Spleen (tissue), 11 donors: Measurements from ENCODE around the gene HEG1. TPM values are rescaled to one million over a fixed set of nuclear protein-coding genes. Genes with fewer than 3 reads are reported as not detected.

Experiments used
- DNase-seq: peaks from one replicate; pipeline ENCODE4 v3.0.0-alpha.2; 2020
- H3K27ac ChIP-seq, 8 donors: fragments of 200-600 bp; sonication (generic) in 7 of 8; 1 replicate in 4 of 8; 2 replicates in 4 of 8; pipeline versions ENCODE4 v1.5.0 to v1.8.0; 2016 to 2021; ENCODE audit warnings: inconsistent platforms in 4 of 8, mild to moderate bottlenecking in 4 of 8, moderate library complexity in 1 of 8
- H3K27me3 ChIP-seq, 7 donors: fragments of 200-600 bp; sonication (generic) in 6 of 7; replicated peaks in 1 of 7; 1 replicate in 4 of 7; 2 replicates in 3 of 7; pipeline versions ENCODE4 v1.5.0 to v1.8.0; 2016 to 2021; ENCODE audit warnings: inconsistent platforms in 3 of 7, mild to moderate bottlenecking in 1 of 7
- H3K36me3 ChIP-seq, 6 donors: fragments of 200-600 bp; sonication (generic) in 5 of 6; 1 replicate in 4 of 6; 2 replicates in 2 of 6; pipeline versions ENCODE4 v1.5.0 to v1.8.0; 2016 to 2021; ENCODE audit warnings: inconsistent platforms in 2 of 6
- H3K4me1 ChIP-seq, 6 donors: fragments of 200-600 bp; sonication (generic) in 5 of 6; 1 replicate in 3 of 6; 2 replicates in 3 of 6; pipeline versions ENCODE4 v1.5.0 to v1.8.0; 2016 to 2021; ENCODE audit warnings: inconsistent platforms in 3 of 6
- H3K4me3 ChIP-seq, 8 donors: fragments of 200-600 bp; sonication (generic) in 7 of 8; 1 replicate in 4 of 8; 2 replicates in 4 of 8; pipeline versions ENCODE4 v1.5.0 to v1.8.0; 2016 to 2021; ENCODE audit warnings: inconsistent platforms in 4 of 8, mild to moderate bottlenecking in 4 of 8, moderate library complexity in 2 of 8
- H3K9me3 ChIP-seq, 8 donors: fragments of 200-600 bp; sonication (generic) in 7 of 8; 1 replicate in 4 of 8; 2 replicates in 4 of 8; pipeline versions ENCODE4 v1.5.0 to v1.8.0; 2016 to 2021; ENCODE audit warnings: inconsistent platforms in 4 of 8
- CTCF ChIP-seq, 11 experiments: fragments of 200-600 bp in 7 of 11; fragments of 450-650 bp in 4 of 11; sonication (generic) in 4 of 11; IDR thresholded peaks in 8 of 11; conservative IDR thresholded peaks in 3 of 11; 1 replicate in 7 of 11; 2 replicates in 4 of 11; pipeline versions ENCODE4 v1.4.0 to v1.8.0; 2016 to 2021; ENCODE audit warnings: antibody characterized with exemption in 11 of 11, inconsistent platforms in 4 of 11, mild to moderate bottlenecking in 1 of 11
- POLR2A ChIP-seq, 3 donors: fragments of 450-650 bp; IDR thresholded peaks; one replicate each; pipeline ENCODE4 v1.5.1; 2017; ENCODE audit warnings: antibody characterized with exemption in 3 of 3, mild to moderate bottlenecking in 1 of 3
- POLR2AphosphoS5 ChIP-seq, 3 donors: sonication (generic); formaldehyde crosslinking; IDR thresholded peaks; one replicate each; pipeline ENCODE4 v1.5.1; 2017; ENCODE audit warnings: antibody characterized with exemption in 3 of 3
- WGBS, 5 donors: extraction: QIAGEN DNeasy Blood & Tissue Kit in 3 of 5; methylation state at CpG; one replicate each; pipeline versions ENCODE4 v1.1.5 to v1.1.7; 2013 to 2018; 5-methylcytosine and 5-hydroxymethylcytosine counted together
- intact Hi-C: fragments of 100-400 bp; cut with DNase I; formaldehyde crosslinking; loops from one replicate; pipeline ENCODE4 v1.15.0; 2023; ENCODE audit warnings: low total_unique reads
- polyA plus RNA-seq, 3 donors: library from polyadenylated mRNA; stranded (reverse); fragments of 200-250 nt; gene quantifications; one replicate each; pipeline ENCODE4 v1.2.1, GENCODE V29; 2013
- total RNA-seq, 7 donors: library from RNA; depleted of rRNA in 3 of 7; stranded (reverse); fragments of >200 nt in 3 of 7; fragmentation: NEBNext Ultra II Directional in 4 of 7; extraction: Animal tissue kit (Norgen Biotek cat#: 25700) in 4 of 7; gene quantifications; one replicate each; pipeline versions ENCODE4 v1.1.0 to v1.2.1, GENCODE V29; 2016 to 2021
- donor health status: healthy with polysubstance abuse.
- donor health status: DM: no; HTN: no; CAD: no; lungs with moderate emphysema.
- donor health status: DM: no; HTN: no; CAD: no.
- donor health status: Bipolar disorder and iron deficiency.
- donor health status: healthy.
- donor health status: DM: no; HTN: no; CAD: no.
- donor health status: DM: yes; HTN: yes; CAD: no.

HEG1 gene
- total and polyA plus RNA-seq, 10 donors, result 3.1 to 87.9 (median 64.7) TPM

- H3K4me1 ChIP-seq, result peaks cover 3 to 39% (median 27%) of the 10 kb centered on the region in 6 donors
- no peak overlapping the region for H3K4me3 ChIP-seq
- DNase-seq, result no peak
- no peak for TF ChIP-seq POLR2AphosphoS5 (IDR thresholded peaks at IDR 0.05)
- no peak for TF ChIP-seq CTCF (IDR thresholded peaks at IDR 0.05 in 8 of 11, conservative IDR thresholded peaks at IDR 0.05 in 3 of 11)
- intact Hi-C loops, result loop anchor here (5.0 kb wide), 1 partner anchor 440 kb away; no protein-coding TSS in a partner anchor
- no peaks in the 10 kb centered on the region for H3K27me3 ChIP-seq
- no peaks in the 10 kb centered on the region for H3K9me3 ChIP-seq
- peaks cover 0 to 100% (median 66%) of the 10 kb centered on the region in 6 donors for H3K36me3 ChIP-seq
- H3K27ac ChIP-seq, result peak overlapping the region in 2 of 8 donors; percentile 54 to 59
- WGBS, 5 donors, result 90 to 95% (median 94%) methylated on average over 21 of the region's 21 CpGs
Measured at GRCh38 chr3:124997303-124998246, 58.2 kb downstream of the HEG1 start.

GRCh38 chr3:124995460-124995994 lies 60.3 kb downstream of the HEG1 start:
- H3K4me3 ChIP-seq, result no peak overlapping the region
- WGBS, 5 donors, result 39 to 56% (median 46%) methylated on average over 5 to 6 of the region's 6 CpGs
- H3K36me3 ChIP-seq, result peaks cover 0 to 100% (median 64%) of the 10 kb centered on the region in 6 donors
- H3K27me3 ChIP-seq, result no peaks in the 10 kb centered on the region
- intact Hi-C loops, result loop anchor here (5.0 kb wide), 1 partner anchor 442 kb away; no protein-coding TSS in a partner anchor
- no peak for DNase-seq
- H3K4me1 ChIP-seq, result peaks cover 3 to 38% (median 27%) of the 10 kb centered on the region in 6 donors
- H3K27ac ChIP-seq, result peak overlapping the region in 6 of 8 donors; percentile 55 to 78 (median 64)
- no peaks in the 10 kb centered on the region for H3K9me3 ChIP-seq
- TF ChIP-seq POLR2AphosphoS5 (IDR thresholded peaks at IDR 0.05) (peak in 2 of 3 donors; percentile 5 to 29), POLR2A (IDR thresholded peaks at IDR 0.05) (no peak), CTCF (IDR thresholded peaks at IDR 0.05 in 8 of 11, conservative IDR thresholded peaks at IDR 0.05 in 3 of 11) (peak; percentile 24 to 77 (median 66))

GRCh38 chr3:124993466-124993865 lies 62.3 kb downstream of the HEG1 start:
- TF ChIP-seq POLR2AphosphoS5 (IDR thresholded peaks at IDR 0.05) (no peak), CTCF (IDR thresholded peaks at IDR 0.05 in 8 of 11, conservative IDR thresholded peaks at IDR 0.05 in 3 of 11) (no peak), POLR2A (IDR thresholded peaks at IDR 0.05) (no peak)
- no peak overlapping the region for H3K4me3 ChIP-seq
- no peaks in the 10 kb centered on the region for H3K27me3 ChIP-seq
- 74 to 85% (median 81%) methylated on average over 7 of the region's 7 CpGs for WGBS, 5 donors
- DNase-seq, result no peak
- H3K9me3 ChIP-seq, result no peaks in the 10 kb centered on the region
- H3K36me3 ChIP-seq, result peaks cover 0 to 100% (median 72%) of the 10 kb centered on the region in 6 donors
- no peak overlapping the region for H3K27ac ChIP-seq
- peaks cover 3 to 18% (median 12%) of the 10 kb centered on the region in 6 donors for H3K4me1 ChIP-seq
- intact Hi-C loops, result no loop called here

- H3K4me1 ChIP-seq, result peaks cover 3 to 18% (median 11%) of the 10 kb centered on the region in 6 donors
- TF ChIP-seq CTCF (IDR thresholded peaks at IDR 0.05 in 8 of 11, conservative IDR thresholded peaks at IDR 0.05 in 3 of 11) (no peak), POLR2AphosphoS5 (IDR thresholded peaks at IDR 0.05) (no peak), POLR2A (IDR thresholded peaks at IDR 0.05) (no peak)
- WGBS, 5 donors, result 87 to 94% (median 92%) methylated on average over 5 of the region's 5 CpGs
- no peaks in the 10 kb centered on the region for H3K9me3 ChIP-seq
- DNase-seq, result no peak
- intact Hi-C loops, result no loop called here
- H3K36me3 ChIP-seq, result peaks cover 0 to 99% (median 66%) of the 10 kb centered on the region in 6 donors
- H3K4me3 ChIP-seq, result no peak overlapping the region
- H3K27me3 ChIP-seq, result no peaks in the 10 kb centered on the region
- no peak overlapping the region for H3K27ac ChIP-seq
Measured at GRCh38 chr3:124992041-124992440, 63.8 kb downstream of the HEG1 start.
